Keratinocyte (primary cell): ENCODE data around the gene FAU. TPM values are rescaled to one million over a fixed set of nuclear protein-coding genes. Genes with fewer than 3 reads are reported as not detected.

ENCODE experiments used
- DNase-seq: peaks from one replicate; pipeline ENCODE4 v3.0.0-alpha.2; 2011; ENCODE audit warnings: low read depth, missing footprints, low spot score
- FAIRE-seq: peaks from 2 replicates; lab custom pipeline; 2011; peaks lifted over from hg19 to GRCh38; lab: Jason Lieb, UNC
- H2AFZ ChIP-seq: 2 replicates; pipeline ENCODE4 v1.6.0; 2012; ENCODE audit warnings: low read length, control low read depth, inconsistent platforms; ENCODE audit not compliant: control insufficient read depth
- H3K27ac ChIP-seq: 2 replicates; pipeline ENCODE4 v1.5.1; 2011; ENCODE audit warnings: low read length; ENCODE audit not compliant: control insufficient read depth, insufficient read depth
- H3K27me3 ChIP-seq: 3 replicates; pipeline ENCODE4 v1.6.0; 2011; ENCODE audit warnings: low read length; ENCODE audit not compliant: control insufficient read depth, insufficient read depth; ENCODE audit errors: extremely low read depth
- H3K36me3 ChIP-seq, 2 experiments: 2 replicates in 1 of 2; 3 replicates in 1 of 2; pipeline ENCODE4 v1.5.1; 2011; ENCODE audit warnings: low read length in 2 of 2, mild to moderate bottlenecking in 1 of 2; ENCODE audit not compliant: control insufficient read depth in 2 of 2, insufficient read depth in 2 of 2; ENCODE audit errors: extremely low read depth in 1 of 2
- H3K4me1 ChIP-seq: 3 replicates; pipeline ENCODE4 v1.5.1; 2011; ENCODE audit warnings: low read length; ENCODE audit not compliant: control insufficient read depth, insufficient read depth; ENCODE audit errors: extremely low read depth
- H3K4me2 ChIP-seq: 3 replicates; pipeline ENCODE4 v1.6.0; 2011; ENCODE audit warnings: low read depth, low read length; ENCODE audit not compliant: control insufficient read depth, insufficient read depth; ENCODE audit errors: extremely low read depth
- H3K4me3 ChIP-seq, 3 experiments: fragments of 200-600 bp in 1 of 3; sonication (generic) in 1 of 3; 2 replicates in 2 of 3; 3 replicates in 1 of 3; pipeline ENCODE4 v1.5.1; 2011 to 2016; ENCODE audit warnings: low read length in 3 of 3, mild to moderate bottlenecking in 3 of 3, control low read depth in 2 of 3, inconsistent platforms in 1 of 3, low read depth in 1 of 3, mixed read lengths in 1 of 3, mixed run types in 1 of 3, moderate library complexity in 1 of 3; ENCODE audit not compliant: control insufficient read depth in 2 of 3, insufficient read depth in 2 of 3; ENCODE audit errors: extremely low read depth in 1 of 3
- H3K79me2 ChIP-seq: 2 replicates; pipeline ENCODE4 v1.6.0; 2012; ENCODE audit warnings: low read length; ENCODE audit not compliant: control insufficient read depth, insufficient read depth
- H3K9ac ChIP-seq: 3 replicates; pipeline ENCODE4 v1.6.0; 2011; ENCODE audit warnings: low read length; ENCODE audit not compliant: control insufficient read depth, insufficient read depth; ENCODE audit errors: extremely low read depth
- H3K9me1 ChIP-seq: 3 replicates; pipeline ENCODE4 v1.6.0; 2011; ENCODE audit warnings: low read length; ENCODE audit not compliant: control insufficient read depth, insufficient read depth; ENCODE audit errors: extremely low read depth
- H3K9me3 ChIP-seq: 2 replicates; pipeline ENCODE4 v1.5.1; 2012; ENCODE audit warnings: low read depth, low read length; ENCODE audit not compliant: control insufficient read depth
- H4K20me1 ChIP-seq: 3 replicates; pipeline ENCODE4 v1.6.0; 2011; ENCODE audit warnings: low read length; ENCODE audit not compliant: control insufficient read depth, insufficient read depth; ENCODE audit errors: extremely low read depth
- CTCF ChIP-seq, 3 experiments: IDR thresholded peaks in 1 of 3; conservative IDR thresholded peaks in 1 of 3; optimal IDR thresholded peaks in 1 of 3; 2 replicates in 2 of 3; 3 replicates in 1 of 3; pipeline versions ENCODE3 to v1.5.1; 2011; ENCODE audit warnings: low read length in 3 of 3, mild to moderate bottlenecking in 3 of 3, moderate library complexity in 2 of 3, control low read depth in 1 of 3, inconsistent platforms in 1 of 3; ENCODE audit not compliant: insufficient read depth in 2 of 3; ENCODE audit errors: extremely low read depth in 1 of 3
- EZH2 ChIP-seq: IDR thresholded peaks from one replicate; pipeline ENCODE4 v1.6.1; 2012; ENCODE audit warnings: inconsistent platforms, mild to moderate bottlenecking, low read length, moderate library complexity
- dilution Hi-C: fragments of 300-500 bp; cut with MboI; formaldehyde crosslinking; loops from one replicate; pipeline ENCODE4 v1.7.0; 2020; ENCODE audit warnings: low sequenced_read_pairs; ENCODE audit not compliant: extremely low pct_ligation_motif_present
- polyA plus RNA-seq, 5 experiments: library from polyadenylated mRNA; depleted of rRNA in 3 of 5; stranded (reverse) in 3 of 5; stranded (forward) in 1 of 5; unstranded in 1 of 5; fragments of >200 nt; gene quantifications; 1 replicate in 1 of 5; 2 replicates in 3 of 5; 3 replicates in 1 of 5; pipeline versions ENCODE4 v1.2.1 to v1.2.3, GENCODE V29; 2011 to 2012; ENCODE audit warnings: missing spikeins in 2 of 5, low read depth in 1 of 5, low replicate concordance in 1 of 5

Gene FAU
- polyA plus RNA-seq, 1 donor (not counting 4 experiments of a cell fraction or from before 2014, with no cell fraction given), result 452 TPM

- TF ChIP-seq CTCF (optimal IDR thresholded peaks at IDR 0.05 in 1 of 3, IDR thresholded peaks at IDR 0.05 in 1 of 3, conservative IDR thresholded peaks at IDR 0.05 in 1 of 3; ENCODE audit: extremely low read depth in 1 of 3, insufficient read depth in 2 of 3, low read length in 3 of 3) (no peak), EZH2 (no peak)
- Histone ChIP-seq H3K79me2 (peaks cover 11% of the 10 kb centered on the region), H3K4me3 (peak within 1 kb of the TSS; percentile 69 to 88 (median 80)), H4K20me1 (no peaks in the 10 kb centered on the region), H3K27me3 (no peaks in the 10 kb centered on the region), H3K27ac (peak within 1 kb of the TSS; percentile 81), H3K9me3 (no peaks in the 10 kb centered on the region), H3K4me1 (peaks cover 10% of the 10 kb centered on the region), H3K9ac (peak within 1 kb of the TSS; percentile 82), H3K9me1 (no peaks in the 10 kb centered on the region), H3K36me3 (peaks cover 0 to 2% of the 10 kb centered on the region in 2 experiments), H2AFZ (peak within 1 kb of the TSS; percentile 98), H3K4me2 (peak within 1 kb of the TSS; percentile 82)
- FAIRE-seq, result peak; percentile 39
- DNase-seq, result no peak
- dilution Hi-C loops, result no loop called here
Measured at GRCh38 chr11:65095974-65096806, 25.7 kb downstream of the FAU start, which contains the start of gene VPS51. Gene VPS51, plus strand, starts transcription at chr11:65096214. Its CDS starts 37 bp downstream, at chr11:65096251.

- DNase-seq (no peak), FAIRE-seq (no peak)
- Histone ChIP-seq H2AFZ (peak overlapping the region; percentile 98), H3K4me3 (peak overlapping the region in 2 of 3 experiments; percentile 69 to 88), H3K9me1 (no peaks in the 10 kb centered on the region), H3K9ac (peak overlapping the region; percentile 82), H3K9me3 (no peaks in the 10 kb centered on the region), H3K27ac (peak overlapping the region; percentile 8), H3K27me3 (no peaks in the 10 kb centered on the region), H3K79me2 (peaks cover 11% of the 10 kb centered on the region), H3K4me1 (peaks cover 10% of the 10 kb centered on the region), H4K20me1 (no peaks in the 10 kb centered on the region), H3K36me3 (peaks cover 0 to 2% of the 10 kb centered on the region in 2 experiments), H3K4me2 (peak overlapping the region; percentile 82)
- TF ChIP-seq EZH2 (no peak), CTCF (optimal IDR thresholded peaks at IDR 0.05 in 1 of 3, IDR thresholded peaks at IDR 0.05 in 1 of 3, conservative IDR thresholded peaks at IDR 0.05 in 1 of 3; ENCODE audit: extremely low read depth in 1 of 3, insufficient read depth in 2 of 3, low read length in 3 of 3) (no peak)
- dilution Hi-C loops, result no loop called here
Measured at GRCh38 chr11:65095427-65095826, 26.5 kb downstream of the FAU start.
